ENCODE results near the gene LCE1E. TPM values are rescaled to one million over a fixed set of nuclear protein-coding genes. Genes with fewer than 3 reads are reported as not detected.

The LCE1E gene
- total RNA-seq, 1 experiment from 2014 or later: 5.2 TPM

- DNase-seq (ENCODE audit: low spot score): peak; percentile 79
Measured at GRCh38 chr1:152777510-152778137, 8.4 kb upstream of the LCE1E start.

GRCh38 chr1:152783095-152783494, 3.0 kb upstream of the LCE1E start:
- DNase-seq (ENCODE audit: low spot score): no peak

- no peak for DNase-seq (ENCODE audit: low spot score)
Measured at GRCh38 chr1:152795686-152796085, 9.6 kb downstream of the LCE1E start.

GRCh38 chr1:152796421-152796820, 10.4 kb downstream of the LCE1E start, which contains the start of gene LCE1D:
TSS of gene LCE1D (plus strand) at chr1:152796721. CDS start at chr1:152797795, 1,074 bp downstream.
- DNase-seq (ENCODE audit: low spot score): no peak

- no peak for DNase-seq (ENCODE audit: low spot score)
Measured at GRCh38 chr1:152801333-152801732, 15.3 kb downstream of the LCE1E start.

- no peak for DNase-seq (ENCODE audit: low spot score)
Measured at GRCh38 chr1:152806576-152806975, 20.5 kb downstream of the LCE1E start, which contains the start of gene LCE1C. TSS of gene LCE1C (minus strand) at chr1:152806651. CDS start at chr1:152805478, 1,173 bp downstream.

GRCh38 chr1:152811050-152811449, 25.0 kb downstream of the LCE1E start:
- DNase-seq (ENCODE audit: low spot score): no peak

- no peak for DNase-seq (ENCODE audit: low spot score)
Measured at GRCh38 chr1:152811671-152812070, 25.6 kb downstream of the LCE1E start, which contains the start of gene LCE1B. TSS of gene LCE1B (plus strand) at chr1:152811971. CDS start at chr1:152812447, 476 bp downstream.

GRCh38 chr1:152817309-152817708, 31.3 kb downstream of the LCE1E start:
- DNase-seq (ENCODE audit: low spot score): no peak

- no peak for DNase-seq (ENCODE audit: low spot score)
Measured at GRCh38 chr1:152823294-152823693, 37.2 kb downstream of the LCE1E start.

- no peak for DNase-seq (ENCODE audit: low spot score)
Measured at GRCh38 chr1:152824964-152825363, 38.9 kb downstream of the LCE1E start.

- DNase-seq (ENCODE audit: low spot score): no peak
Measured at GRCh38 chr1:152827173-152827572, 41.1 kb downstream of the LCE1E start, which contains the start of gene LCE1A. TSS of gene LCE1A (plus strand) at chr1:152827473. CDS start at chr1:152827473, 0 bp downstream.

- no peak for DNase-seq (ENCODE audit: low spot score)
Measured at GRCh38 chr1:152836870-152837269, 50.8 kb downstream of the LCE1E start.

Other genes with a start within 250 kb of the LCE1E start
- not detected in 2 replicates for gene LCE3E, start 219.5 kb upstream of the LCE1E start, total RNA-seq (2014; rRNA removed; shearing (Covaris generic))
- gene LCE3D, start 205.7 kb upstream of the LCE1E start, total RNA-seq (2014; rRNA removed; shearing (Covaris generic)): not detected in 2 replicates
- gene LCE3C, start 186.0 kb upstream of the LCE1E start, total RNA-seq (2014; rRNA removed; shearing (Covaris generic)): not detected in 2 replicates
- gene LCE3B, start 172.4 kb upstream of the LCE1E start, total RNA-seq (2014; rRNA removed; shearing (Covaris generic)): not detected in 2 replicates
- gene LCE3A, start 163.2 kb upstream of the LCE1E start, total RNA-seq (2014; rRNA removed; shearing (Covaris generic)): not detected in 2 replicates
- not detected in 2 replicates for gene LCE2D, start 122.9 kb upstream of the LCE1E start, total RNA-seq (2014; rRNA removed; shearing (Covaris generic))
- not detected in 2 replicates for gene LCE2C, start 111.0 kb upstream of the LCE1E start, total RNA-seq (2014; rRNA removed; shearing (Covaris generic))
- gene LCE2B, start 100.1 kb upstream of the LCE1E start, total RNA-seq (2014; rRNA removed; shearing (Covaris generic)): not detected in 2 replicates
- not detected in 2 replicates for gene LCE2A, start 87.9 kb upstream of the LCE1E start, total RNA-seq (2014; rRNA removed; shearing (Covaris generic))
- not detected in 2 replicates for gene LCE4A, start 78.1 kb upstream of the LCE1E start, total RNA-seq (2014; rRNA removed; shearing (Covaris generic))
- not detected in 2 replicates for gene KPRP, start 28.2 kb upstream of the LCE1E start, total RNA-seq (2014; rRNA removed; shearing (Covaris generic))
- not detected in 2 replicates for gene LCE1F, start 11.1 kb upstream of the LCE1E start, total RNA-seq (2014; rRNA removed; shearing (Covaris generic))
- not detected in 2 replicates for gene LCE1D, start 10.5 kb downstream of the LCE1E start, total RNA-seq (2014; rRNA removed; shearing (Covaris generic))
- gene LCE1C, start 20.4 kb downstream of the LCE1E start, total RNA-seq (2014; rRNA removed; shearing (Covaris generic)): not detected in 2 replicates
- not detected in 2 replicates for gene LCE1B, start 25.7 kb downstream of the LCE1E start, total RNA-seq (2014; rRNA removed; shearing (Covaris generic))
- gene LCE1A, start 41.2 kb downstream of the LCE1E start, total RNA-seq (2014; rRNA removed; shearing (Covaris generic)): not detected in 2 replicates
- gene LCE6A, start 56.6 kb downstream of the LCE1E start, total RNA-seq (2014; rRNA removed; shearing (Covaris generic)): not detected in 2 replicates
- not detected in 2 replicates for gene LCE7A, start 73.7 kb downstream of the LCE1E start, total RNA-seq (2014; rRNA removed; shearing (Covaris generic))
- gene SMCP, start 92.1 kb downstream of the LCE1E start, total RNA-seq (2014; rRNA removed; shearing (Covaris generic)): not detected in 2 replicates
- gene IVL, start 122.3 kb downstream of the LCE1E start, total RNA-seq (2014; rRNA removed; shearing (Covaris generic)): 2.0 and 2.2 TPM in 2 replicates
- gene SPRR5, start 160.9 kb downstream of the LCE1E start, total RNA-seq (2014; rRNA removed; shearing (Covaris generic)): not detected in 2 replicates
- gene SPRR4, start 184.4 kb downstream of the LCE1E start, total RNA-seq (2014; rRNA removed; shearing (Covaris generic)): not detected in 2 replicates
- gene SPRR1A, start 197.8 kb downstream of the LCE1E start, total RNA-seq (2014; rRNA removed; shearing (Covaris generic)): not detected in 2 replicates
- 0.10 and 0.20 TPM in 2 replicates for gene SPRR3, start 215.5 kb downstream of the LCE1E start, total RNA-seq (2014; rRNA removed; shearing (Covaris generic))
- gene SPRR1B, start 244.9 kb downstream of the LCE1E start, total RNA-seq (2014; rRNA removed; shearing (Covaris generic)): 0.57 and 1.9 TPM in 2 replicates

All from HT-29 (cell line).